Measurements from ENCODE around the gene C1QBP. TPM values are rescaled to one million over a fixed set of nuclear protein-coding genes. Genes with fewer than 3 reads are reported as not detected.

The C1QBP gene
- total and polyA plus RNA-seq, 7 donors = 59.8 to 204 (median 94.3) TPM

- Histone ChIP-seq H3K27me3 (no peaks in the 10 kb centered on the region), H3K27ac (peak within 1 kb of the TSS; percentile 90 to 99 (median 94)), H3K9me3 (no peaks in the 10 kb centered on the region), H3K4me3 (peak within 1 kb of the TSS; percentile 75 to 92 (median 84)), H3K4me1 (peaks cover 0 to 33% (median 23%) of the 10 kb centered on the region in 4 donors), H3K36me3 (peaks cover 0 to 60% (median 21%) of the 10 kb centered on the region in 4 donors)
- WGBS, 2 donors = 6 to 7% methylated on average over 29 of the region's 29 CpGs
- no peak for DNase-seq
- intact Hi-C loops (cut with DNase I) = loop anchor here (5.0 kb wide), 1 partner anchor 48 kb away; the partner anchor contains the start of gene C1QBP
- TF ChIP-seq EP300 (IDR thresholded peaks at IDR 0.05) = no peak
- peak in 2 of 4 donors; percentile 45 to 66 for TF ChIP-seq POLR2AphosphoS5 (IDR thresholded peaks at IDR 0.05)
- TF ChIP-seq POLR2A (IDR thresholded peaks at IDR 0.05) = peak; percentile 33 to 34
- TF ChIP-seq CTCF (IDR thresholded peaks at IDR 0.05) = no peak
These were observed 46.6 kb upstream of the C1QBP start, which contains the start of gene DERL2 for GRCh38 chr17:5485270-5486205. DERL2 (minus strand) TSS chr17:5486178; CDS start chr17:5486161, 17 bp downstream.

- H3K9me3 ChIP-seq = no peaks in the 10 kb centered on the region
- WGBS, 2 donors = 96 to 97% methylated on average over 4 of the region's 4 CpGs
- DNase-seq = no peak
- H3K27me3 ChIP-seq = no peaks in the 10 kb centered on the region
- no peak overlapping the region for H3K27ac ChIP-seq
- H3K4me3 ChIP-seq = no peak overlapping the region
- no peak for TF ChIP-seq EP300 (IDR thresholded peaks at IDR 0.05)
- no peak for TF ChIP-seq CTCF (IDR thresholded peaks at IDR 0.05)
- TF ChIP-seq POLR2A (IDR thresholded peaks at IDR 0.05) = no peak
- no peak for TF ChIP-seq POLR2AphosphoS5 (IDR thresholded peaks at IDR 0.05)
- H3K4me1 ChIP-seq = peaks cover 0 to 13% (median 11%) of the 10 kb centered on the region in 4 donors
- peaks cover 9 to 83% (median 50%) of the 10 kb centered on the region in 4 donors for H3K36me3 ChIP-seq
- intact Hi-C loops (cut with DNase I) = no loop called here
These were observed 42.5 kb upstream of the C1QBP start for GRCh38 chr17:5481451-5481850.

GRCh38 chr17:5480962-5481361, 42.0 kb upstream of the C1QBP start:
- Histone ChIP-seq H3K36me3 (peaks cover 9 to 88% (median 52%) of the 10 kb centered on the region in 4 donors), H3K9me3 (no peaks in the 10 kb centered on the region), H3K4me3 (no peak overlapping the region), H3K27ac (no peak overlapping the region), H3K27me3 (no peaks in the 10 kb centered on the region), H3K4me1 (peaks cover 0 to 13% (median 11%) of the 10 kb centered on the region in 4 donors)
- TF ChIP-seq POLR2AphosphoS5 (IDR thresholded peaks at IDR 0.05) = no peak
- no peak for TF ChIP-seq POLR2A (IDR thresholded peaks at IDR 0.05)
- no peak for TF ChIP-seq EP300 (IDR thresholded peaks at IDR 0.05)
- no peak for TF ChIP-seq CTCF (IDR thresholded peaks at IDR 0.05)
- WGBS, 2 donors = 86 to 92% methylated on average over 6 of the region's 6 CpGs
- no peak for DNase-seq
- intact Hi-C loops (cut with DNase I) = no loop called here

GRCh38 chr17:5478992-5479391, 40.0 kb upstream of the C1QBP start:
- 94 to 96% methylated on average over 4 of the region's 4 CpGs for WGBS, 2 donors
- no peak overlapping the region for H3K27ac ChIP-seq
- H3K36me3 ChIP-seq = peaks cover 10 to 99% (median 55%) of the 10 kb centered on the region in 4 donors
- no peak for DNase-seq
- intact Hi-C loops (cut with DNase I) = no loop called here
- no peak overlapping the region for H3K4me3 ChIP-seq
- H3K27me3 ChIP-seq = no peaks in the 10 kb centered on the region
- no peaks in the 10 kb centered on the region for H3K4me1 ChIP-seq
- no peaks in the 10 kb centered on the region for H3K9me3 ChIP-seq
- TF ChIP-seq POLR2A (IDR thresholded peaks at IDR 0.05) (no peak), EP300 (IDR thresholded peaks at IDR 0.05) (no peak), POLR2AphosphoS5 (IDR thresholded peaks at IDR 0.05) (no peak), CTCF (IDR thresholded peaks at IDR 0.05) (no peak)
